ENCODE data around the gene SSC5D.

The SSC5D gene

GRCh38 chr19:55554741-55555152 lies 66.5 kb downstream of the SSC5D start:
- Histone ChIP-seq H3K36me3 (ENCODE audit: control insufficient read depth, insufficient read depth, low read length) (no peaks in the 10 kb centered on the region), H3K4me1 (ENCODE audit: control insufficient read depth, insufficient read depth, low read length) (peaks cover 18% of the 10 kb centered on the region), H3K9me3 (ENCODE audit: control insufficient read depth, insufficient read depth, low read length) (no peaks in the 10 kb centered on the region), H3K27ac (ENCODE audit: low read depth, low read length) (no peak overlapping the region), H3K4me3 (ENCODE audit: low read depth, low read length) (no peak overlapping the region), H3K9ac (ENCODE audit: low read depth, low read length) (no peak overlapping the region), H3K27me3 (ENCODE audit: control insufficient read depth, insufficient read depth, low read length) (no peaks in the 10 kb centered on the region)

GRCh38 chr19:55559684-55560083 lies 71.4 kb downstream of the SSC5D start:
- no peaks in the 10 kb centered on the region for H3K27me3 ChIP-seq (ENCODE audit: control insufficient read depth, insufficient read depth, low read length)
- H3K9me3 ChIP-seq (ENCODE audit: control insufficient read depth, insufficient read depth, low read length): no peaks in the 10 kb centered on the region
- H3K4me1 ChIP-seq (ENCODE audit: control insufficient read depth, insufficient read depth, low read length): no peaks in the 10 kb centered on the region

GRCh38 chr19:55563261-55563690 lies 75.0 kb downstream of the SSC5D start:
- Histone ChIP-seq H3K4me3 (ENCODE audit: low read depth, low read length) (no peak overlapping the region), H3K27ac (ENCODE audit: low read depth, low read length) (no peak overlapping the region), H3K36me3 (ENCODE audit: control insufficient read depth, insufficient read depth, low read length) (no peaks in the 10 kb centered on the region), H3K9ac (ENCODE audit: low read depth, low read length) (no peak overlapping the region), H3K9me3 (ENCODE audit: control insufficient read depth, insufficient read depth, low read length) (no peaks in the 10 kb centered on the region), H3K27me3 (ENCODE audit: control insufficient read depth, insufficient read depth, low read length) (no peaks in the 10 kb centered on the region; the same call in 1 of the 2 replicates), H3K4me1 (ENCODE audit: control insufficient read depth, insufficient read depth, low read length) (no peaks in the 10 kb centered on the region)

More at GRCh38 chr19:55559684-55560083, 71.4 kb downstream of the SSC5D start:
- Histone ChIP-seq H3K9ac (ENCODE audit: low read depth, low read length) (no peak overlapping the region), H3K27ac (ENCODE audit: low read depth, low read length) (no peak overlapping the region), H3K36me3 (ENCODE audit: control insufficient read depth, insufficient read depth, low read length) (no peaks in the 10 kb centered on the region), H3K4me3 (ENCODE audit: low read depth, low read length) (no peak overlapping the region)

GRCh38 chr19:55566823-55567222 lies 78.6 kb downstream of the SSC5D start:
- no peaks in the 10 kb centered on the region for H3K9me3 ChIP-seq (ENCODE audit: control insufficient read depth, insufficient read depth, low read length)
- H3K27ac ChIP-seq (ENCODE audit: low read depth, low read length): no peak overlapping the region

GRCh38 chr19:55567708-55568328 lies 79.6 kb downstream of the SSC5D start:
- H3K27ac ChIP-seq (ENCODE audit: low read depth, low read length): no peak overlapping the region
- H3K36me3 ChIP-seq (ENCODE audit: control insufficient read depth, insufficient read depth, low read length): no peaks in the 10 kb centered on the region
- no peaks in the 10 kb centered on the region for H3K9me3 ChIP-seq (ENCODE audit: control insufficient read depth, insufficient read depth, low read length)
- no peaks in the 10 kb centered on the region for H3K4me1 ChIP-seq (ENCODE audit: control insufficient read depth, insufficient read depth, low read length)
- H3K27me3 ChIP-seq (ENCODE audit: control insufficient read depth, insufficient read depth, low read length): no peaks in the 10 kb centered on the region; the same call in 1 of the 2 replicates
- H3K9ac ChIP-seq (ENCODE audit: low read depth, low read length): no peak overlapping the region
- no peak overlapping the region for H3K4me3 ChIP-seq (ENCODE audit: low read depth, low read length)

More at GRCh38 chr19:55566823-55567222, 78.6 kb downstream of the SSC5D start:
- H3K36me3 ChIP-seq (ENCODE audit: control insufficient read depth, insufficient read depth, low read length): no peaks in the 10 kb centered on the region
- H3K27me3 ChIP-seq (ENCODE audit: control insufficient read depth, insufficient read depth, low read length): no peaks in the 10 kb centered on the region; the same call in 1 of the 2 replicates
- no peaks in the 10 kb centered on the region for H3K4me1 ChIP-seq (ENCODE audit: control insufficient read depth, insufficient read depth, low read length)
- no peak overlapping the region for H3K9ac ChIP-seq (ENCODE audit: low read depth, low read length)
- H3K4me3 ChIP-seq (ENCODE audit: low read depth, low read length): no peak overlapping the region
